Suppressor macrophage (primary cell): Measurements from ENCODE around the gene FAM181B.
"Not testable (repeated sequence)": the region's sequence is repeated elsewhere in the genome, so short reads cannot be mapped to it uniquely, and the experiment has no call there.

Experiments
- DNase-seq, 4 experiments: peaks; one replicate each; pipeline ENCODE4 v3.0.0-alpha.2; 2020 to 2022

Gene FAM181B

GRCh38 chr11:82732734-82733443, 775 bp downstream of the FAM181B start:
- peak in 2 of 4 experiments; percentile 18 to 19 for DNase-seq

- DNase-seq, result no peak
Measured at GRCh38 chr11:82732348-82732733, 1.3 kb downstream of the FAM181B start.

- DNase-seq, result no peak
Measured at GRCh38 chr11:82731691-82732277, 1.9 kb downstream of the FAM181B start.

GRCh38 chr11:82730754-82731153, 2.9 kb downstream of the FAM181B start:
- DNase-seq, result no peak

GRCh38 chr11:82730286-82730685, 3.4 kb downstream of the FAM181B start:
- no peak for DNase-seq

GRCh38 chr11:82724026-82724425, 9.6 kb downstream of the FAM181B start:
- no peak for DNase-seq

- no peak for DNase-seq
Measured at GRCh38 chr11:82722231-82722630, 11.4 kb downstream of the FAM181B start.

GRCh38 chr11:82720267-82721065, 13.2 kb downstream of the FAM181B start:
- no peak for DNase-seq

GRCh38 chr11:82719361-82720105, 14.1 kb downstream of the FAM181B start:
- DNase-seq, result no peak

GRCh38 chr11:82718821-82719220, 14.8 kb downstream of the FAM181B start:
- peak in 2 of 4 experiments; percentile 18 to 31 for DNase-seq

- peak; percentile 42 to 63 (median 46) for DNase-seq
Measured at GRCh38 chr11:82718307-82718706, 15.4 kb downstream of the FAM181B start.

GRCh38 chr11:82714346-82715174, 19.1 kb downstream of the FAM181B start:
- DNase-seq, result no peak

- DNase-seq, result no peak
Measured at GRCh38 chr11:82711648-82712047, 22.0 kb downstream of the FAM181B start.

- no peak for DNase-seq
Measured at GRCh38 chr11:82703796-82704195, 29.9 kb downstream of the FAM181B start.

GRCh38 chr11:82703226-82703625, 30.4 kb downstream of the FAM181B start:
- DNase-seq, result no peak

- peak; percentile 51 to 57 (median 53) for DNase-seq
Measured at GRCh38 chr11:82701847-82702520, 31.7 kb downstream of the FAM181B start.

- no peak for DNase-seq
Measured at GRCh38 chr11:82698576-82699352, 34.9 kb downstream of the FAM181B start.

- DNase-seq, result no peak
Measured at GRCh38 chr11:82692981-82693380, 40.7 kb downstream of the FAM181B start.

- not testable (repeated sequence) for DNase-seq
Measured at GRCh38 chr11:82689347-82689746, 44.3 kb downstream of the FAM181B start.

- no peak for DNase-seq
Measured at GRCh38 chr11:82686211-82686610, 47.5 kb downstream of the FAM181B start.
